HG02870 (cell line): ENCODE results near the gene TNFAIP2.

ENCODE experiments used
- ATAC-seq: cut with Tn5 transposase; IDR thresholded peaks from one replicate; pipeline ENCODE4 v1.9.1; 2021; ENCODE audit warnings: mild to moderate bottlenecking, moderate library complexity; ENCODE audit not compliant: unreplicated experiment

Gene TNFAIP2

DNA sequence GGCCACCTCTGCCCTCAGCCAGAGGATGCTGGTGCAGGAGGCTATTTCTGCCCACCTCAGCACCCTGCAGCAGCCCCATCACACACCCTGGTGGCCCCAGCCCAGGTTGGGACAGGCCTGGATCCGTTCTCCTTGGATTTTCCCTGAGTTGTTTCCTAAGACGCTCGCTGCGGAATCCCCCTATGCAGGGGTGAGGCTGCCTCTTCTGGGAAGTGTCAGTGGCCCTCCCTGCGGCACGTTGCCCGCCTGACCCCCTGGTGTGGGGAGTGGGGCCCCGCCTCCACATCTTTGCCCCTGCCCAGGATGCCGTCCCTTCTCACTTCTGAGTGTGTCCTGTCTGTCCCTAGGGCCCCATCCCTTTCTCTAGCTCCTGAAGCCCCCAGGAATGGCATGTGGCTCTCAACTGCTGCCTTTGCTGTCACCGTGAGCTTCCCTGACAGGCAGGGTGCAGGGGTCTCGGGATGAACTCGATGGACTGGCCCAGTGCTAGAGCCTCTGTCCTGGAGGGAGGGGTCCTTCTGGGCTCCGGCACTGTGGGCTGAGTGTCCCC, 29.3 kb upstream of the TNFAIP2 start:
- no peak for ATAC-seq

DNA sequence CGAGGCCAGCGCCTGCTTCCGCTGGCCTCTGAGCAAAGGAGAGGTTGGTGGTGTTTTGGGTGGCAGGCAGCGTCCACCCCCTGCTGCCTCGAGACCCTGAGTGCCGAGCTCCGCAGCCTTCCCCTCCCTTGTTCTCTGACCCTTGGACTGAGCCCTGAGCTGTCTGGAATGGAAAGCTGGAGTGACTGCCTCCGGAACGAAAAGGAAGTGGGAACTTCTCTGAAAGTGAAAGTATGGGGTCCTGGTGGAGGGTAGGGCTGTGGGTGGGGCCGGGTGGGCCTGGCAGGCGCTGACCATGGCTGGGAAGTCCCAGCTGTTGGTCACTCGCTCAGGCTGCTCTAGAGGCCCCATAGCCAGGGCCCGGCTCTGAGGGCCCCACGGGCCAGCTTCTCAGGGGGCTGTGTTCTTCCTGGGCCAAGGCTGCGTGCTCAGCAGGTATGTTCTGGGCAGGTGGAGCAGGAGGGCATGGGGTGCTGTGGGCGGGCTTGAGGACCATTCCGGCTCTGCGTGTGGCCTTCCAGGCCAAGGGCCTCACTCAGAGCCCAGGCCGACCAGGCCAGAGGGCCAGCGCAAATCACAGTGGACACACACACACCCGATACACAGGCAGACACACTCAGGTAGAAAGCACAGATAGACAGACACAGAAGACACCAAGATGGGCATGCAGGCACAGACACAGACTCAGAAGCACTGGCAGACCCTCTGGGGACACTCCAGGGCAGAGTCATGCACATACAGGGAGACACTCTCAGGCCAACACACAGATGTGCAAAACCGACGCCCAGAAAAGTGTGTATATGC, 28.7 kb upstream of the TNFAIP2 start, which contains the start of gene EXOC3L4:
Gene EXOC3L4, plus strand, starts transcription at position 320 of the 804 bp plus-strand sequence. CDS start 5,495 bp downstream, outside the sequence.
- no peak for ATAC-seq

GRCh38 chr14:103095210-103095778, 28.0 kb upstream of the TNFAIP2 start:
- ATAC-seq = no peak

DNA sequence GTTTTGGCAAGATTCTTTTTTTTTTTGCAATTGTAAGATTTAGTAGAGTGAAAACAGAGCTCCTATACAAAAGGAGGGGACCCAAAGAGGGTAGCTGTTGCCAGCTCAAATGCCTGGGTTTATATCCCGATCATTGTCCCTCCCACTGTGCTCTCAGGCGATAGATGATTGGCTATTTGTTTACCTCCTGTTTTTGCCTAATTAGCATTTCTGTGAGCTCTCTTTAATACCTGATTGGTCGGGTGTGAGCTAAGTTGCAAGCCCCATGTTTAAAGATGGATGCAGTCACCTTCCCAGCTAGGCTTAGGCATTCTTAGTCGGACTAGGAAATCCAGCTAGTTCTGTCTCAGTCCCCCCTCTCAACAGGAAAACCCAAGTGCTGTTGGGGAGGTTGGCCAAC, 26.9 kb upstream of the TNFAIP2 start:
- no peak for ATAC-seq

- no peak for ATAC-seq
Measured at GRCh38 chr14:103097244-103097993, 25.8 kb upstream of the TNFAIP2 start.

DNA sequence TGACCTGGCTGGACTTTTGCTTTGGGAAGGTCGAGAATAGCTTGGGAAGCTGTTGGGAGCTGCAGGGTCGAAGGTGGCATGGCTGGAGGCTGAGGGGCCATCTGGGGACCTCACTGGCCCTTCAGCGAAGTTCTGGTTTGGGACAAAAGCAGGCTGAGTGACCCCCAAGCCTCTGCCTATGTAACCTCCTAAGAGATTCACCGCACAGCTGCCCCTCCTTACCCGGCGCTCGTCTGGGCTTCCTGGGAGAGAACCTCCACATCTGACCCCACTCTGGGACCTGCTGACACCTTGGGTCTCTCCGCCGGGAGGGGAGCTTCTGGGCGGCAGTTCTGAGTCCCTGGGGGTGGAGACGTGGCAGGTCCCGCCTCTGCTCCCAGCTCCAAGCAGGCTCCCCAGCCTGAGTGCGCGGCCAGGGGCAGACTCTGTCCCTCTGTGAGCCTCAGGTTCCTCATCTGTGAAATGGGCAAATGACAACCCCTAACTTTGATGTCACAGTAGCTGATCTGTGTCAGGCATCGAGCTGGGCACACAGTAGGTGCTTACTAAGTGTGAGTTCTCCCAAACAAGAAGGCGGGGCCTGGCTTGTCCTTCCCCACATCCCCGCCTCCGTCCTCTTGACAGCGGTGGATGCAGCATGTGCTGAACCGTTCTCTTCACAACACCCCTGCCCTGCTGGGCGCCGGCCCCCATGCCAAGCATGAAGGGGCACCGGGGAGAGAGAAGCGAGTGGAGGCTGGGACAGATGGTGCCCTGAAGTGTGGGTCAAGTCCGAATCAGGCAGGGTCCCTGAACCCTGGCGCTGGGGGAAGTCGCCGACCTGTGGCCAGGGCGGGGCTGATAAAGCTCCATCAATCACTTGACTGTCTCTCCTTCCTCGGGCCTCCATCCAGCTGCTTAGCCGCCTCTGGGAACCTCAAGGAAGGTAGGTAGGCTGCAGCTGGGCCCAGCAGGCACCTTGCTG, 25.0 kb upstream of the TNFAIP2 start:
- no peak for ATAC-seq

- ATAC-seq = no peak
Measured at GRCh38 chr14:103099081-103099732, 24.1 kb upstream of the TNFAIP2 start.

GRCh38 chr14:103099733-103100280, 23.5 kb upstream of the TNFAIP2 start:
- ATAC-seq = no peak

- peak; percentile 54 for ATAC-seq
Measured at GRCh38 chr14:103100281-103101121, 22.8 kb upstream of the TNFAIP2 start.

- no peak for ATAC-seq
Measured at GRCh38 chr14:103101257-103101962, 21.9 kb upstream of the TNFAIP2 start.

- ATAC-seq = no peak
Measured at GRCh38 chr14:103101963-103102688, 21.1 kb upstream of the TNFAIP2 start.

DNA sequence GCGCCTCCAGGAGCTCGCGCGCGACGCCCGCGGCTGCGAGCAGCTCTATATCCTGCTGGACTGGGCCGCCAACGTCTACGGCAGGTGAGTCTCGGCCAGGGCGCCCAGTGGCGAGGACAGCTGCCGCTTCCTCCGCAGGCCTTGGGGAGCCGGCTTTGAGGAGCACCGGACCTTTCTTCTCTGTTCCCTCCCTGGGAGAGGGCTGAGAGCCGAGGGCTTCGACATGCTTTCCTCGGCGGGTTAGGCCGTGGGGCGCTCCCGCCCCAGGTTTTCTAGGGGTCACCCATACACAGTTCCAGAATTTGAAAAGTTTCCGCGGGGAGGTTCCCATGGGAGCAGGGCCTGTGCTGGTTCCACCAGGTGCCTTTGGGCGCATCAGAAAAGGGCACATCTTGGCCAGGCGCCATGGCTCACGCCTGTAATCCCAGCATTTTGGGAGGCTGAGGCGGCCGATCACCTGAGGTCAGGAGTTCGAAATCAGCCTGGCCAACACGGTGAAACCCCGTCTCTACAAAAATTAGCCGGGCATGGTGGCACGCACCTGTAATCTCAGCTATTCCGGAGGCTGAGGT, 20.5 kb upstream of the TNFAIP2 start:
- ATAC-seq = no peak

DNA sequence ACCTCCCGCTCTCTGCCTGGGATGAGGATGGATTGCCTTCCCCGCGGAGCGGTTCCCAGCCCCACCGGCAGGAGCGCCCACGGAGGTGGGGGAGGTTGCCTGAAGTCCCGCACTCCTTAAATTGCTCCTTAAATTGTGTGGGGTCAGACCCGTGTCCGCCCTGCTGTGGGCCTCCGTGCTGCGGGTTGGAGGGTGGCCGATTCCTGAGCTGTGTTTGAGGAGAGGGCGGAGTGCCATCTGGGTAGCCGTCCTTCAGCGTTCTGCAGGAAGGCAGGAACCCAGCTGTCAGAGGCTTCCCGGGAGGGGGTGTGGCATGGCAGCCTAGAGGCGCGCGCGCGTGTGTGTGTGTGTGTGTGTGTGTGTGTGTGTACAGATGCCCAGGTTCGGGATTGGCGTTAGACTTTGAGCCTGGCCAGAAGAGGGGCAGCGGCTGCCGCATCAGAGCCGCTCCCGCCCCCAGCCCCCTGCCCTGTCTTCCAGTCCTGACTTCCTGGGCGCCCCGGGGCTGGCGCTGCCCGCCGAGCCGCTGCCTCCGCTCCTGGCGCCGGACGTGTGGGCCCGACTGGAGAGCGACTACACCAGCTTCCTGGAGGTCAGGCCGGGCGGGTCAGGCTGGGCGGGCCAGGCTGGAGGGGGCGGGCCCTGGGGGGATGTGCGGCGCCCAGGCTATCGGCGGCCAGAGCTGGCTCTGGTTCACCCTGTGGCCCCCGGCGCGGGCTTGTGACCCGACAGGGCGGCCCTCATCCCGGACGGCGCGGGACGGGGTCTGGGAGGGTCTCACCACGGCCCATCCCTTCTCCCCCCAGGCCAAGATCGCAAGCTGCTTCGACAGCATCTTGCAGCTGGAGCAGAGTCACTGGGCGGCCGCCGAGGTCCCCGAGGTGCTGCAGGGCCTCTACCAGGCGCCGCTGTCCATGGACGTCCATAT, 19.5 kb upstream of the TNFAIP2 start:
- ATAC-seq = no peak

DNA sequence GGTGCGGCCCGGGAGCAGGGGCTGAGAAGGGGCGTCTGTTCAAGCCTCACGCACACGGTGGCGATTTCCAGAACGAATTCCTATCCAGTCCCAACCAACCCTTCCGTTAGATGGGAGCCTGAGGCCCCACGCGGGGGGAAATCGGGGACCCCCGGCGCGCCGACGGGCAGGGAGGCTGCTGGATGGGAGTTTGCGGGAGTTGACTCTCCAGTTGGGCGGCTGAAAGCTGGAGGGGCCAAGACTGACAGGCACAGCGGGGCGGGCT, 18.9 kb upstream of the TNFAIP2 start:
- ATAC-seq = no peak

GRCh38 chr14:103104654-103105452, 18.4 kb upstream of the TNFAIP2 start:
- ATAC-seq = no peak
